ENCODE results near the gene CX3CL1. TPM values are rescaled to one million over a fixed set of nuclear protein-coding genes. Genes with fewer than 3 reads are reported as not detected.

Gene CX3CL1
- total RNA-seq, 1 experiment from 2014 or later = 1.7 TPM

DNA sequence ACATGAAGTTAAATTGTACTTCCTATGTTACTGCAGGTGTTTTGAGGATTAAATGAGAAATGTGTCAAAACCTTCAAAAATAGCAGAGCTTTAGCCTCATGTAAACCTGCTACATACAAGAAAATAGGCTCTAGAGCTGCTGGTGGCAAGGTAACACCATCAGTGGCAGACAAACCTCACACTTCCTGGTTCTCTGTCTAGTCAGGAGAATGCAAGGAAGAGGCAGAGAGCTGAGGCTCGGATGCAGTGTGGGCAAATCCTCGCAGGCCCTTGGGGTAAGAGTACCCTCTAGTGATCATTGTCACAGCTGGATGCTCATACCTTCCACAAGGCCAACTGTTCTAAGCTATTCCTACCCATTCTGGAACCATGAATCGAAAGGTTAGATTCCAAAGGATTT lies 60.7 kb downstream of the CX3CL1 start:
- Histone ChIP-seq H4K5ac (ENCODE audit: insufficient read length, low read depth, low read length) (no peak overlapping the region), H3K79me1 (ENCODE audit: insufficient read depth, low read depth, low read length, poor library complexity, severe bottlenecking) (no peaks in the 10 kb centered on the region), H3K27ac (ENCODE audit: insufficient read length, low read depth, low read length) (no peak overlapping the region), H2AFZ (ENCODE audit: low read length) (no peak overlapping the region), H2AK5ac (ENCODE audit: insufficient read length, low read length) (no peak overlapping the region), H2BK5ac (ENCODE audit: insufficient read length, low read length) (no peak overlapping the region), H3K23ac (ENCODE audit: insufficient read length, low read depth, low read length) (no peak overlapping the region), H3K9me3 (ENCODE audit: control insufficient read depth, low read depth, low read length) (no peaks in the 10 kb centered on the region), H2BK20ac (ENCODE audit: low read depth, low read length, poor library complexity, severe bottlenecking) (no peak overlapping the region), H3K14ac (ENCODE audit: insufficient read depth, low read length) (no peak overlapping the region), H3K27me3 (ENCODE audit: insufficient read depth, low read length) (no peaks in the 10 kb centered on the region; the same call in 1 of the 2 replicates), H3T11ph (ENCODE audit: low read length) (no peak overlapping the region), H4K20me1 (ENCODE audit: control insufficient read depth, insufficient read depth, insufficient read length) (no peaks in the 10 kb centered on the region), H3K23me2 (ENCODE audit: insufficient read length, low read depth, low read length, poor library complexity, severe bottlenecking) (no peaks in the 10 kb centered on the region), H3K56ac (ENCODE audit: insufficient read length, low read depth, low read length) (no peak overlapping the region), H3K79me2 (ENCODE audit: insufficient read depth, low read length) (no peaks in the 10 kb centered on the region), H2BK12ac (ENCODE audit: insufficient read length, low read depth, low read length) (no peak overlapping the region), H4K91ac (ENCODE audit: insufficient read length, low read depth, low read length) (no peak overlapping the region), H3K4me2 (ENCODE audit: insufficient read depth, insufficient read length, low read length) (no peak overlapping the region), H3K4ac (ENCODE audit: low read depth, low read length) (no peak overlapping the region), H4K8ac (replicated peaks; ENCODE audit: insufficient read length, low read depth, low read length) (no peak overlapping the region), H3K9ac (ENCODE audit: extremely low read depth, insufficient read length, low read length) (no peak overlapping the region), H3K4me1 (ENCODE audit: insufficient read depth, low read length) (no peaks in the 10 kb centered on the region), H2BK15ac (ENCODE audit: low read depth, low read length) (no peak overlapping the region), H2BK120ac (ENCODE audit: low read depth, low read length, poor library complexity, severe bottlenecking) (no peak overlapping the region), H3K18ac (ENCODE audit: insufficient read length, low read depth, low read length) (no peak overlapping the region)
- Mint-ChIP-seq H3K27me3 (ENCODE audit: low read depth) (no peaks in the 10 kb centered on the region), H3K4me3 (no peak overlapping the region), H3K27ac (no peak overlapping the region), H3K9me3 (no peaks in the 10 kb centered on the region), H3K4me1 (no peaks in the 10 kb centered on the region), H3K36me3 (ENCODE audit: insufficient read depth in 1 of 3, low read depth in 3 of 3) (peaks cover 46 to 82% (median 76%) of the 10 kb centered on the region in 3 experiments)
- TF ChIP-seq, protein P1, sequence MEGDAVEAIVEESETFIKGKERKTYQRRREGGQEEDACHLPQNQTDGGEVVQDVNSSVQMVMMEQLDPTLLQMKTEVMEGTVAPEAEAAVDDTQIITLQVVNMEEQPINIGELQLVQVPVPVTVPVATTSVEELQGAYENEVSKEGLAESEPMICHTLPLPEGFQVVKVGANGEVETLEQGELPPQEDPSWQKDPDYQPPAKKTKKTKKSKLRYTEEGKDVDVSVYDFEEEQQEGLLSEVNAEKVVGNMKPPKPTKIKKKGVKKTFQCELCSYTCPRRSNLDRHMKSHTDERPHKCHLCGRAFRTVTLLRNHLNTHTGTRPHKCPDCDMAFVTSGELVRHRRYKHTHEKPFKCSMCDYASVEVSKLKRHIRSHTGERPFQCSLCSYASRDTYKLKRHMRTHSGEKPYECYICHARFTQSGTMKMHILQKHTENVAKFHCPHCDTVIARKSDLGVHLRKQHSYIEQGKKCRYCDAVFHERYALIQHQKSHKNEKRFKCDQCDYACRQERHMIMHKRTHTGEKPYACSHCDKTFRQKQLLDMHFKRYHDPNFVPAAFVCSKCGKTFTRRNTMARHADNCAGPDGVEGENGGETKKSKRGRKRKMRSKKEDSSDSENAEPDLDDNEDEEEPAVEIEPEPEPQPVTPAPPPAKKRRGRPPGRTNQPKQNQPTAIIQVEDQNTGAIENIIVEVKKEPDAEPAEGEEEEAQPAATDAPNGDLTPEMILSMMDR (conservative IDR thresholded peaks at IDR 0.05) = no peak
- WGBS (ENCODE audit: extremely low coverage, insufficient read length, low lambda C conversion rate) = no CpG with 5 or more reads among the region's 3 CpGs
- no peak for DNase-seq

Measured in H9 (cell line).